KMS-11 (cell line): Measurements from ENCODE around the gene GJC2.

Experiments used
- H2AFZ ChIP-seq: fragments of 200-600 bp; sonication (generic); 2 replicates; pipeline ENCODE4 v1.6.1; 2016; ENCODE audit warnings: antibody characterized with exemption, mixed run types, low read depth
- H3K27ac ChIP-seq: fragments of 200-600 bp; sonication (generic); 2 replicates; pipeline ENCODE4 v1.6.1; 2016; ENCODE audit warnings: mild to moderate bottlenecking, mixed run types
- H3K27me3 ChIP-seq: fragments of 200-600 bp; sonication (generic); 2 replicates; pipeline ENCODE4 v1.6.1; 2017; ENCODE audit warnings: mild to moderate bottlenecking, low read depth, mixed run types, moderate library complexity; ENCODE audit not compliant: insufficient read depth
- H3K36me3 ChIP-seq: fragments of 200-600 bp; sonication (generic); 2 replicates; pipeline ENCODE4 v1.6.1; 2017; ENCODE audit warnings: mild to moderate bottlenecking, mixed run types; ENCODE audit not compliant: insufficient read depth
- H3K4me1 ChIP-seq: fragments of 200-600 bp; sonication (generic); 2 replicates; pipeline ENCODE4 v1.6.1; 2016; ENCODE audit warnings: mild to moderate bottlenecking, low read depth, mixed run types; ENCODE audit not compliant: poor library complexity, severe bottlenecking
- H3K4me2 ChIP-seq: fragments of 200-600 bp; sonication (generic); 2 replicates; pipeline ENCODE4 v1.7.0; 2016; ENCODE audit warnings: mild to moderate bottlenecking, mixed run types
- H3K4me3 ChIP-seq: fragments of 200-600 bp; sonication (generic); IDR thresholded peaks from 2 replicates; pipeline ENCODE4 v1.6.1; 2017; ENCODE audit warnings: low read depth, low read length, mixed read lengths; ENCODE audit not compliant: insufficient read depth
- H3K79me2 ChIP-seq: fragments of 200-600 bp; sonication (generic); 2 replicates; pipeline ENCODE4 v1.6.1; 2016; ENCODE audit warnings: low read depth, mixed run types; ENCODE audit not compliant: insufficient read depth
- H3K9ac ChIP-seq: fragments of 200-600 bp; sonication (generic); 2 replicates; pipeline ENCODE4 v1.6.1; 2016; ENCODE audit warnings: mild to moderate bottlenecking, mixed run types
- H4K20me1 ChIP-seq: fragments of 200-600 bp; sonication (generic); 2 replicates; pipeline ENCODE4 v1.6.1; 2016; ENCODE audit warnings: mild to moderate bottlenecking, mixed run types; ENCODE audit not compliant: insufficient read depth
- CTCF ChIP-seq: fragments of 200-600 bp; sonication (generic); conservative IDR thresholded peaks from 2 replicates; pipeline ENCODE4 v1.6.1; 2017; ENCODE audit warnings: low read depth, mild to moderate bottlenecking, antibody characterized with exemption, low read length, moderate library complexity, mixed read lengths

The GJC2 gene

DNA sequence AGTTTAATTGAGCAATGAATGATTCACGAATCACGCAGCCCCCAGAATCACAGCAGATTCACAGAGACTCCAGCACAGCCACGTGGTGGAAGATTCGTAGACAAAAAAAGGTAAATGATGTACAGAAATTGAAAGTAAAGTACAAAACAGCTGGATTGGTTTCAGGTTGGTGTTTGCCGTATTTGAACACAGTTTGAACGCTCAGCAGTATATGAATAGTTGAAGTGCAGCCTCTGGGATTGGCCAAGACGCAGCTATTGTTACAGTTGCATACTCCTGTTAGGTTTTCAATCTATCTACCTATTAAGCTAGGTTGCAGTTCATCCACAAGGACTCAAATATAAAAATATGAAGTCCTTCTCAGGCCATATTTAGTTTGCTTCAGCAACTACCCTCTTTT, 37.6 kb upstream of the GJC2 start:
- Histone ChIP-seq H3K9ac (peak overlapping the region; percentile 12; the same call in 1 of the 2 replicates), H3K4me2 (peak overlapping the region; percentile 84), H3K27me3 (no peaks in the 10 kb centered on the region), H3K4me1 (peaks cover 39% of the 10 kb centered on the region), H3K79me2 (peaks cover 15% of the 10 kb centered on the region; the same call in 1 of the 2 replicates), H3K4me3 (no peak overlapping the region), H3K36me3 (no peaks in the 10 kb centered on the region), H3K27ac (peak overlapping the region; percentile 34), H4K20me1 (no peaks in the 10 kb centered on the region), H2AFZ (peak overlapping the region; percentile 30)
- TF ChIP-seq CTCF, result no peak

- no peak for TF ChIP-seq CTCF
- Histone ChIP-seq H3K79me2 (peaks cover 15% of the 10 kb centered on the region; the same call in 1 of the 2 replicates), H3K36me3 (no peaks in the 10 kb centered on the region), H3K4me3 (no peak overlapping the region), H3K9ac (peak overlapping the region; percentile 12; the same call in 1 of the 2 replicates), H3K4me2 (peak overlapping the region; percentile 84), H2AFZ (peak overlapping the region; percentile 30; the same call in 1 of the 2 replicates), H4K20me1 (no peaks in the 10 kb centered on the region), H3K27ac (peak overlapping the region; percentile 34), H3K4me1 (peaks cover 39% of the 10 kb centered on the region), H3K27me3 (no peaks in the 10 kb centered on the region)
These were observed 37.1 kb upstream of the GJC2 start for GRCh38 chr1:228112617-228113016.

DNA sequence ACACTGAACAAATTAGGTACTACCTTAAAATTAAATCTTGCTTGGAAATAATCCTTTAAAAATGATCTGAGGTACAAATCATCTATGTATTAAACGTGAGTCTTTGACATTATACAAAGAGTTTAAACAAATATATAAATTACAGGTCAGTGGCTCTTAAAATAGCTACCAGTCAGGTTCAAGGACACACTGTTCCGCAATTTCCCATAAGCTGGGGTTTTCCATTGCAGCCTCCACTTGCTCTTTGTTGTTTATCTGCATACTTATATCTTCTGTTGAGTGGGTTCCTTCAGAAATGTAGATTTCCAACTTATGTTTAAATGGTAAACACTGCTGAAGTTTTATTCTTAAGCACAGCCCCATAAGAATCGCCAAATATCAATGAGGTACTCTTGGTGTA, 34.9 kb upstream of the GJC2 start:
- Histone ChIP-seq H3K4me2 (no peak overlapping the region), H3K27me3 (no peaks in the 10 kb centered on the region), H3K79me2 (no peaks in the 10 kb centered on the region), H3K27ac (no peak overlapping the region), H4K20me1 (no peaks in the 10 kb centered on the region), H2AFZ (no peak overlapping the region), H3K36me3 (no peaks in the 10 kb centered on the region), H3K4me3 (no peak overlapping the region), H3K4me1 (peaks cover 30% of the 10 kb centered on the region), H3K9ac (no peak overlapping the region)
- TF ChIP-seq CTCF, result no peak

- H3K36me3 ChIP-seq, result no peaks in the 10 kb centered on the region
- no peaks in the 10 kb centered on the region for H3K79me2 ChIP-seq
- no peak overlapping the region for H3K27ac ChIP-seq
- H2AFZ ChIP-seq, result no peak overlapping the region
- TF ChIP-seq CTCF, result no peak
- no peaks in the 10 kb centered on the region for H4K20me1 ChIP-seq
- peaks cover 9% of the 10 kb centered on the region for H3K4me1 ChIP-seq
- no peaks in the 10 kb centered on the region for H3K27me3 ChIP-seq
- H3K9ac ChIP-seq, result no peak overlapping the region
- H3K4me2 ChIP-seq, result no peak overlapping the region
- H3K4me3 ChIP-seq, result no peak overlapping the region
These were observed 32.4 kb upstream of the GJC2 start for GRCh38 chr1:228117335-228117734.
